WERI-Rb-1 (cell line): Measurements from ENCODE around the gene CYB561D2.

Experiments
- DNase-seq: peaks from one replicate; pipeline ENCODE4 v3.0.0-alpha.2; 2020
- H3K27ac ChIP-seq: fragments of 250-450 bp; sonication (Bioruptor Pico); 2 replicates; pipeline ENCODE4 v1.5.1; 2020; ENCODE audit warnings: mild to moderate bottlenecking, moderate library complexity
- H3K27me3 ChIP-seq: fragments of 250-450 bp; sonication (Bioruptor Pico); 2 replicates; pipeline ENCODE4 v1.5.1; 2021; ENCODE audit warnings: mild to moderate bottlenecking, low read depth, moderate library complexity; ENCODE audit not compliant: insufficient read depth, severe bottlenecking
- H3K36me3 ChIP-seq: fragments of 250-450 bp; sonication (Bioruptor Pico); 2 replicates; pipeline ENCODE4 v1.5.1; 2020; ENCODE audit warnings: mild to moderate bottlenecking, moderate library complexity
- H3K4me3 ChIP-seq: 2 replicates; pipeline ENCODE4 v1.5.1; 2011; ENCODE audit warnings: low read depth, mild to moderate bottlenecking, control low read depth, low read length
- H3K9me3 ChIP-seq: fragments of 250-450 bp; sonication (Bioruptor Pico); 2 replicates; pipeline ENCODE4 v1.5.1; 2021; ENCODE audit warnings: mild to moderate bottlenecking, moderate library complexity; ENCODE audit not compliant: severe bottlenecking
- TF ChIP-seq, protein P1 (sequence below): IDR thresholded peaks from 2 replicates; pipeline ENCODE4 v1.5.1; 2011; ENCODE audit warnings: low read depth, mild to moderate bottlenecking, control low read depth, inconsistent platforms, low read length

The CYB561D2 gene

DNA sequence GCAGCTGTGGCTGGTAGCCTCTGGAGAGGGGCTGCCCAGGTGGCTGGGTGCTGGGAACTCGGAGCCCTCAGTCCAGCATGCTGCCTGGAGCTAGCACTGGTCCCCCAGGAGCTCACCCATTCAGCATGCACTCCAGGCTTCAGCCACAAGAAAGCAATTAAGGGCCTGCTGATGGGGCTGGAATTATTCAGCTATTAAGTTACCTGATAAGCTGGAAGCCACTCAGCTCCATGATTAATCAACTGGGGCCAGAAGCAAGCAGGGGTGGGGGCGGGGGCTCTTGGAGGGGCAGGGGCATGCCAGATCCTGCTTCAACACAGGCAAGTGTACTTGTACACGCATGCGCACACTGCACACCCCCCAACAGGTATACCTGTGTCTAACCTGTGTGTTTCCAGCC lies 30.7 kb downstream of the CYB561D2 start:
- peak; percentile 48 for DNase-seq

DNA sequence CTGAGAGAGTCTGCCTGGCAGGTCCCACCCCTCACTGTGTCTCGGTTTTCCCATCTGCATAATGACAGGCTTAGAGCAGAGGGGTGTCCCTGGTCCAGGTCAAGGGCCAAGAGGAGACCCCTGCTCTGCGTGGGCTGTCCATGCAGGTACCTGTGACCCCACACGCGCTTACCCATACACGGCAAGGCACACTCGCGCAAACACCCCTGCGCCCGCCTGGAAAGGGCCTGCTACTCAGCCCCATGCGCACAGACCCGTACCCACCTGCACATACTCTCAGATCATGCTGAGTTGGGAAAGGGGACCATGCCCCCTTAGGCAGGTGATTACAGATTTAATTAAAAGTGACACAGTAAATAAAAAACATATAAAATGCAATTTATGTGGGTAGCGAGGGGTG lies 32.1 kb downstream of the CYB561D2 start:
- Histone ChIP-seq H3K36me3 (no peaks in the 10 kb centered on the region), H3K27ac (no peak overlapping the region), H3K27me3 (no peaks in the 10 kb centered on the region), H3K9me3 (no peaks in the 10 kb centered on the region), H3K4me3 (no peak overlapping the region)
- no peak for DNase-seq
- TF ChIP-seq, protein P1, sequence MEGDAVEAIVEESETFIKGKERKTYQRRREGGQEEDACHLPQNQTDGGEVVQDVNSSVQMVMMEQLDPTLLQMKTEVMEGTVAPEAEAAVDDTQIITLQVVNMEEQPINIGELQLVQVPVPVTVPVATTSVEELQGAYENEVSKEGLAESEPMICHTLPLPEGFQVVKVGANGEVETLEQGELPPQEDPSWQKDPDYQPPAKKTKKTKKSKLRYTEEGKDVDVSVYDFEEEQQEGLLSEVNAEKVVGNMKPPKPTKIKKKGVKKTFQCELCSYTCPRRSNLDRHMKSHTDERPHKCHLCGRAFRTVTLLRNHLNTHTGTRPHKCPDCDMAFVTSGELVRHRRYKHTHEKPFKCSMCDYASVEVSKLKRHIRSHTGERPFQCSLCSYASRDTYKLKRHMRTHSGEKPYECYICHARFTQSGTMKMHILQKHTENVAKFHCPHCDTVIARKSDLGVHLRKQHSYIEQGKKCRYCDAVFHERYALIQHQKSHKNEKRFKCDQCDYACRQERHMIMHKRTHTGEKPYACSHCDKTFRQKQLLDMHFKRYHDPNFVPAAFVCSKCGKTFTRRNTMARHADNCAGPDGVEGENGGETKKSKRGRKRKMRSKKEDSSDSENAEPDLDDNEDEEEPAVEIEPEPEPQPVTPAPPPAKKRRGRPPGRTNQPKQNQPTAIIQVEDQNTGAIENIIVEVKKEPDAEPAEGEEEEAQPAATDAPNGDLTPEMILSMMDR, result no peak

More for the DNA sequence above, 30.7 kb downstream of the CYB561D2 start:
- Histone ChIP-seq H3K36me3 (no peaks in the 10 kb centered on the region), H3K9me3 (no peaks in the 10 kb centered on the region), H3K27ac (peak overlapping the region; percentile 68), H3K27me3 (no peaks in the 10 kb centered on the region), H3K4me3 (no peak overlapping the region)
- TF ChIP-seq, protein P1, result no peak

DNA sequence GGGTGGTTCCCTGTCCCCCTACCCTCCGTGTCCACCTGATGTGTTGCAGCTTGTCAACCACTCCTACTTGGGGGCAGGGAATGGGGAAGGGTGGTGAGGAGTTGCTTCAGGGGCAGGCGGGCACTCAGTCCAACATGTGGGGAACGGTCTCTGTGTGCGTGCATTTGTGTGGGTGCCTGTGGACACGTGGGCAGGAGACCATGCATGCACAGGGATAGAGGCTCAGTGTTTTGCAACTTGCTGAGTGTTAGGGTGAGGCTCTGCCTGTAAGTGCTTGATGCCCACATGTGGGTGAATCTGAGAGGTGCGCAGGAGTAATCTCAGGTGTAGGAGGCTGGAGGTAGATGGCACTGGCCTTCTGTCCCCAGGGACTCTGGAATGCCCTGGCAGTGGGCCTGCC lies 33.1 kb downstream of the CYB561D2 start:
- no peaks in the 10 kb centered on the region for H3K36me3 ChIP-seq
- no peak overlapping the region for H3K4me3 ChIP-seq
- H3K27me3 ChIP-seq, result no peaks in the 10 kb centered on the region
- no peak overlapping the region for H3K27ac ChIP-seq
- no peaks in the 10 kb centered on the region for H3K9me3 ChIP-seq
- no peak for DNase-seq
- TF ChIP-seq, protein P1, result no peak

DNA sequence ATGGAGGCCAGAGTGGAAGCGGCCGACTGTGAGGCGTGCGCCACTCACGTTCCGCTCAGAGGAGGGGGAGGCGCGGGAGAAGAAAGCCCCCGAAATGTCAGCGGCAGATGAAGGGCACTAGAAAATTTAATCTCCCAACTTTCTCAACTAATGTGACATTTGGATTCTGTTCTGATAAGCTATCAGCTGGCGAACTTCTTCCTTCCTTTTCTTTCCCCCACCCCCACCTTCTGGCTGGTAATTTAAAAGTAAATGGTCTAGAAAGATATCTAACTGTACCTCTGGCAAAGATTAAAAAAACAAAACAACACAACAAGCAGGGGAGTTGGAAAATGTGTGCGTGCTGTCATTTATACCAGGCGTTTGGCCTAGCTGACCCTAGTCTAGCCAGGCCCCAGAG lies 35.1 kb downstream of the CYB561D2 start:
- TF ChIP-seq, protein P1, result no peak
- no peak overlapping the region for H3K27ac ChIP-seq
- no peak for DNase-seq
- H3K36me3 ChIP-seq, result no peaks in the 10 kb centered on the region
- H3K4me3 ChIP-seq, result no peak overlapping the region
- no peaks in the 10 kb centered on the region for H3K9me3 ChIP-seq
- no peaks in the 10 kb centered on the region for H3K27me3 ChIP-seq

DNA sequence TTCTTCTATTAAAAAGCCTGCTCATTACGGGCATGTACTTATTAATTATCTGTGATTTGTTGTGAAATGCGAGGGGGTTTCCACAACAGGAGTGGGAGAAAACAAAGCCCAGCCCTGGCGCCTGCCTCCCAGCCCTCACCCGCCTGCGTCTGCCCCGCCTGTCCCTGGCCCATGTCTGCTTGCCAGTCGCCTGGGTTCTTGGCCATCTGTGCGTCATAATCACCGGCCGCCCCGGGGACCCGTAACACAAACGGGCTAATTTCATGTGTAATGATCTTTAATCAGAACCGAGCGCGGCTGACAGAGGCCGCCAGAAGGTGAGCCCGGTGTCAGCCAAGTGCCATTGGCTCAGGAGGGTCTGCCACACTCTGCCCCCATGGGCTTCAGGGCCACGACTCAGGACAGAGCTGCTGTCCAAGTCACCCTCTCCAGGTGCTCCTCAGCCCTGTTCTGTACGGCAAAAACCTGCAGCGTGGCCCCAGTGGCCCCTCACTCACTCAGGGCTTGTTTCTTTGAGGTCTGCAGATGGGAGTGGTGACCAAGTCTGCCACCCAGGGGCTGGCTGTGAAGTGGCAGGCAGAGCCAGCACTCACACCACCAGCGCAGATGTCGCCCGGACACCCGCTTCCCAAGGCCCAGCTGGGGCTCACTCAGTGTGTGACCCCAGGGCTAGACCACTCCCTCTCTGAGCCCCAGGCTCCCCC lies 37.5 kb downstream of the CYB561D2 start:
- Histone ChIP-seq H3K27ac (peak overlapping the region; percentile 58), H3K9me3 (no peaks in the 10 kb centered on the region), H3K27me3 (no peaks in the 10 kb centered on the region), H3K36me3 (no peaks in the 10 kb centered on the region), H3K4me3 (no peak overlapping the region)
- DNase-seq, result peak; percentile 81
- TF ChIP-seq, protein P1, result peak; percentile 90
